GM19043 (cell line): ENCODE results near the gene ARFGEF3.

Source experiments
- ATAC-seq: cut with Tn5 transposase; IDR thresholded peaks from one replicate; pipeline ENCODE4 v1.9.1; 2021; ENCODE audit warnings: low read depth; ENCODE audit not compliant: unreplicated experiment

ARFGEF3 gene

DNA sequence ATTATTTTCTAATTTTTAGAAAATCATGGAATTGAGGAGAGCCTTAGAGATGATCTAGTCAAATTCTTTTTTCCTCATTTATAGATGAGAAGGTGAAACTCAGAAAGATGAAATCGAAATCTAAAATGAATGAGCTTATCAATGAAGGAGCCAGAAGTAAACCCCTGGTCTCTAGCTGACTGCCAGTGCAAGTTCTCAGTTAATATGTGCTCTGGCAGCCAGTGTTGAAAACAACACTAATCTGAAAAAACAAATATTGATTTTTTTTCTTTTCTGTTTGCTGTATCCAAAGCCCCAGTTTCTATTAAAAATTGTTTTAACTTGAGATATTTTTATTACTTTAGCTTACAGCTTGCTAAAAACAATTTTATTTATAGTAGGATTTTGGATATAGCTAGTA lies 78.0 kb downstream of the ARFGEF3 start:
- ATAC-seq = no peak

DNA sequence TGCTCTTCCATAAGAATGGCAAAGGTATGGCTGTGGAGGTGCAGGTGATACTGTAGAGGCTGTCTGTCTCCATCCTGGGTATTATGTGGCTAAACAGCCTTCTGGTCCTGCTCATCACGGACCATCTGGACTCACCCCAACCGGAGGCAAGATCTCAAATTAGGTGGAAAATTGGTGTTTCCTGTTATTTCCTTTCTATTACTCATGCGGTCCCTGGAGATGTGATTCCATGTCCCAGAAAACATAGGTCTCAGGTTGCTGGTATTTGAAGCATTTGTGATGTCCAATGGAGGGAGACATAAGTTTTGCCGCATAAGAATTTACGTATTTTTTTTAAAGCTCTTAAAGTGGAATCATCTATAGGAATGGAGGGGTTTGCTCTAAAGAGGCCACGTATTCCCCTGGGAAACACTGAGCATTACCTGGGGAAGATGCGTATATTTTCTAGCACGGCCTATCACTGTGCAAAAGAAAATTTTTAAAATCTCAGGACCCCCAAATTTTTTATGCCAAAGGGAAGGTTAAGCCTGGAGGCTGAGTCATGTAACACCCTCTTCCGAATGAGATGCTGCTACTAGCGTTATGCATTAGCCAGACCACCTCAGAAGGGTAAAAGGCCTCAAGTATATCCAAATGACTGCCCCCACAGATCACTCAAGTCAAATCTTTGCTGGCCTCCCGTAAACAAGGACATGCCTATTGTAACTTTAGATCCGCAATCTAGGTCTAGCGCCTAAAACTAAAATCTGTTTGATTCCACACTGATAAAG lies 78.9 kb downstream of the ARFGEF3 start:
- no peak for ATAC-seq

DNA sequence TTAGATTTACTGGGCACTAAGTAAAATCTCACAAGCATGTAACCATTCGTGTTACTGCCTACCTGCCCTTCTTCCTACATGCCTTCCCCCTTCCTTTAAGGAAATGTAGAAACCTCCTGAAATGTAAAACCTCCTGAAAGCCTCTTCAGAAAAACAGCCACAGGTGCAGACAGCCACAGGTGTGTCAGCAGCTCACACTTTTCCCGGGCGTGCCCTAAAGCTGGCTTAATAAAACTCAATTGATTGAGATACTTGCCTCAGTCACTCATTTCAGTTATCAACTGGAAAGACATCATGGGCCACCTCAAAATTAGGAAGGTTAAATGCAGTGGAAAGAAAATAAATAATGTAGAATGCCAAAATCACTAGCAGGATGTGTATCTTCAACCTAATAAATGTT lies 79.6 kb downstream of the ARFGEF3 start:
- ATAC-seq = no peak

DNA sequence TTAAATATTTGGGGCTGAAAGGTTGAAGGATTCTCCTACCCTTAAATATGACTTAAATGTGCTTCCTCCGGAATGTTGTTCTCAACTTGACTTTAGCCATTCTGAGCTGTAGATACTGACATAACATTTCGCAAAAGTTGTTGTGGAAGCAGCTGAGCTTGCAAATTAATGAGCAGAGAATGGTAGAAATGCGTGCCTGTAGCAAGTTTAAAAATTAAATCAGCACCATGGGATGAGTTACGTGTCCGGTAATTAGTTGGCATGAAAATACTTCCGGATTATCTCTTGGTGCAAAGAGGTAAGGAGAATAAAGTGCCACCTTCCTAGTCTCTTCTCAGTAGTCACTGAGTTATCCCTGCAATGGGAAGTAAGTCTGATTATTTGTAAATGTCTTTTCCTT lies 80.2 kb downstream of the ARFGEF3 start:
- no peak for ATAC-seq

DNA sequence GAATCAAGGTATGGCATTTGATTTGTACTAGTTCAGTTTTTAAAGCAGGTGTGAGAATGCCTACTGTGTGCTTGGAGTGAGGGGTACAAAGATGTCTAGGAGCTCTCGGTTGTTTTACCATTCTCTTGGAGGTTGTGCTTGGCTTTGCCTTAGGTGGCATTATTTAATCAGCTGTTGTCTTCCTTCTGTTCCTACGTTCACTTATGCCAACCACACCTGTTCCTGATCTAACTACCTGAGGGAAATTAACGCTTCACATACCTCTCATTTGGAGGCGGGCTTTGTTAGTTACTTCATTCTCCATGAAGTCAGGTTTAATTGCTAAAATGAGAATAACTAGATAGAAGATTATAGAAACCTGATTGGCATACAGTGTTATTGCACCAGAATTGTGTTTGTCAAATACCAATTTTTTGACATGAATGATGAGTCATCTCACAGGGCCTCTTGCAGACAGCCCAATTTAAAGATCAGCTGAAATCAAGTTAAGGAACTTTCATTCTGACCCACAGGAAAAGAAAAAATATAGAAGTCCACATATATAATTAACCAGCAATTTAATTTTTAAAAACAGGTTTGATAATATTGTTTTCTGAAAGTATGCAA lies 81.4 kb downstream of the ARFGEF3 start:
- ATAC-seq = no peak

DNA sequence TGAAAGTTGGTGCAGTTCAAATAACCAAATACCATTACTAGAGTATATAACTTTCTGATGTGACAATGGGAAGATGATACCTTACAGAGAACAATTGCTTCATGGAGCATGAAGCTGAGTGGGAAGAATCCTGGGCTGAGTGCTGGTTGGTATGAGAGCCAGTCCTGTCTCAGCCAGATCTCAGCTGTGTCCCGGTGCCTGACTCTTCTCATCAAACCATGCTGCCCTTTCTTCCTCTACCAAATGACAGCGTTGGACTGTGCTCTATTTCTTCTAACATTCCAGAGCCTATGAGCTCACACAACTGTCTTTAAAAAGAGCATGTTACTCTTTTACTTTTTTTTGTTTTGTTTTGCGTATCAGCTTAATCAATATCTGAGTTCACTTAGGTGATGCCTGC lies 84.0 kb downstream of the ARFGEF3 start:
- no peak for ATAC-seq

DNA sequence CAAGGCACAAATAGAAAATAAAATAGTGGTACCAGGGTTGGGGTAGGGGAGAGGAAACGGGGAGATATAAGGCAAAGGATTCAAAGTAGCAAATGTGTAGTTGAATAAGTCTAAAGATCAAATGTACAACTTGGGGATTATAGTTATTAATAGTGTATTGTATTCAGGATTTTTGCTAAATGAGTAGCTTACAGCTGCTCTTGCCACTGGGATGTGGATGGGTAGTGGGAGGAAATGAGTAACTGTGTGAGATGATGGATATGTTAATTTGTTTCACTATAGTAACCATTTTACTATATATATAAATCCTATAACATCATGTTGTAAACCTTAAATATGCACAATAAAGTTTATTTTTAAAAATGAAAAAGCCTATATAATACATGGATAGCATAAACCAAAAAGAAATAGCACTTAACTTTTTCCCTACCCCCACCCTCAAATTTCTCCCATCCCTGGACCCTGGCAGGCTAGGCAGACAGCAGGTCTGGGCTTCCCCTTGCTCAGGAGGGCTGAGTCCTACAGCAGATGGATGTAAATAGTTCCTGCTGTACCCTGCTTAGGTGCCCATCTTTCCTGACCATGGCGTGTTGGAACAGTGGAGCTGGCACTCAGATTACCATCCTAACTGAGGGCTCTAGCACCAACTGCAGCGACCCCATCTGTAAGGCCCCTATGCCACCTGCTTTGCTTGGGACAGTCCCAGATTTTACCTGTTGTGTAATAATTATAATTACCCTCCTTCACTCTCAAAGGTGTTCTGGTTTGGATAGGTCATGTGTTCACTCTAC lies 85.1 kb downstream of the ARFGEF3 start:
- ATAC-seq = no peak

DNA sequence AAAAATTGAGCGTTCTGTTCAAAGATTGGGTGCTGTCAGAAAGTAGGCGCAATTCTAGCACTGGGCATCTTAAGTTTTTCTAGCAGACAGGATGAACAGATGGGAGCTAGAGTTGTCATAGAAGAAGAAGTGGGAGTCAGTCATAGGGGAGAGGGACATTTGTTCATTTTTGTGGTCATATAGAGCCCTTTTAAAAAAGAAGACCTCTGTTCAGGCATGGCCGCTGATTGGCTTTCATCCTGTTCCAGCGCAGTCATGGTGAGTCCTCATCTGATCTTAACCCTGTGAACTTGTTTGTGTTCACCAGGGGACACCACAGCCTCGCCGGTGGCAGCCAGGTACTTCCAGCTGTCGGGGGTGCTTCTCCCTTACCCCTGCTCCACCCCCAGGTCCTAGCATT lies 86.3 kb downstream of the ARFGEF3 start:
- ATAC-seq = no peak

DNA sequence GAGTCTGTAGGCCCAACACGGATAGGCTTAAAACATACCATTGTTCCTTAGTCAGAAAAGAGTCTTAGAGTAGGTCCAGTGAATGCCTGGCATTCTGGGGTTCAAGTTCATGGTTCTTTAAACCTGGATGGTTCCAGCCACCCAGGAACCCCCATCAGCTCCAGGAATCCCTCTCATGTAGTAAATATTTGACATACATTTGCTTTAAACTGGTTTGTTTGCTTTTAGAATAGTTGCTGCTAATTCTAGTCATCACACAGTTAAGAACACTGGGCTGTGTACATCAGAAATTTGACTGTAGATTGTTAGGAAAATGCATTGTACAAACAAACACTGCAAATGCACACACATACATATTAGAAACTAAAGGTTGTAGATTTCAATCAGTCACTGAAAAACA lies 87.1 kb downstream of the ARFGEF3 start:
- ATAC-seq = no peak

DNA sequence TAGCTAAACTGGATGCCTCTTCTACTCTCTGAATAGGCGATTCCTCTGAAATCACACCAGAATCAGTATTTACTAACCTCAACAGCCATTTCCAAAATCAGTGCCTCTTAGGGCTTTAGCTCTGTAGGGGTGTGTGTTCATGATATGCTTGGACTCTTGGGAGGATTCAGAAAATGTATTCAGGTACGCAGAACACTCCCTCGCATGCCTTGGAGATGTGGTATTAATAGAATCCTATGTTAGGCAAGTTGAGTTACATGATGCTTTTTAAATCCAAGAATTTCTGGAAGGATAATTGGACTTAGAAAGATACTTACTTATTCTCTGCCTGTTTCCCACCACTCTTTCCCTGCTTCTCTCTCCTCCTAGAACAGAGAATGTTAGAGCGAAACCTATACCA lies 88.3 kb downstream of the ARFGEF3 start:
- ATAC-seq = no peak

DNA sequence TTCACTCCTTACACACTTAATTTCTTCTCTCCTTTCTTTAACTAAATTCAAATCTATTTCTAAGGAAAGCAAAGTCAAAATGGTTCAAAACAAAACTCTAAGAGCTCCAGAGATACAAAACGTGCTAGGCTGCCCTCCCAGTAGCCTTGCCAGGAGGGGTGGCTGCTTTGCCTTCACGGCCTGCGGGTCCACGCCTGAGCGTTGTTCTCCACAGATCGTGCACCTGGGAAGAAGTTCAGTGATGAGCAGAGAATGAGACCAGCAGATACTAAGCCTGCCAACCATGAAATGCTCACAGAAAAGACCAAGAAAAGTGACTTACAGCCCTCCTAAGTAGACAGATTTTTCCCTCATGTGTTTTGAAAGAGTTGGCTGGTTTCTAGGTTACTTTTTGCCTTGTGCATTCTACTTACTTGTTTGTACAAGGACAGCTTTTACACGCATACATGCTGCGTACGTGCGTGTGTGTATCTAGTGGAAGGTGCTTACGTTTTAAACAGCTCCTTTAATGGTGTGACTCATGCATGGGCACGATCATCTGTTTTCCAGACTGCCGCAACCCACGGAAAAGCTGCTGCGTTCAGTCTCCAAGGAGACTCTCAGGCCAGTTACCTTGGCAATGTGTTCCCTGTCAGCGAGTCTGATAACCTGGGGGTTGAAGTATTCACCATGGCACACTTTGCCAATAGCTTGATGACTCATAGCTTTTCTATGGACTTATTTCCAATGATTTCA lies 88.9 kb downstream of the ARFGEF3 start:
- ATAC-seq = no peak

DNA sequence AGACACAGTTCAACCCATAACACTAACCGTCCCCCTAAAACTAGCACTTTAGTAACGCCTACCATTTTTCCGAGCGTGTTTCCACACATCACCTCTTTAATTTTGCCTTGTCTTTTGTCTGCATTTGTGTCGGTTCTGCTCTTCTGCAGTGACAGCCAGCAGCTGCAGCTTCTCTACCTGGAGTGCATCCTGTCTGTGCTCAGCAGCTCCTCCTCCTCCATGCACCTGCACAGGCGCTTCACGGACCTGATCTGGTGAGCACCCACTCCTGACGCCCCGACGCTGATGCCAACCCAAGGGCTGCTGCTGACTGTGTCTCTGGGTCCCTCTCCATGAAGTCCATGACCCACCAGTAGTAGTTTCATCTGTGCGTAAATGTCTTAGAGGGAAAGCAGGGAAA lies 92.0 kb downstream of the ARFGEF3 start:
- ATAC-seq = no peak

DNA sequence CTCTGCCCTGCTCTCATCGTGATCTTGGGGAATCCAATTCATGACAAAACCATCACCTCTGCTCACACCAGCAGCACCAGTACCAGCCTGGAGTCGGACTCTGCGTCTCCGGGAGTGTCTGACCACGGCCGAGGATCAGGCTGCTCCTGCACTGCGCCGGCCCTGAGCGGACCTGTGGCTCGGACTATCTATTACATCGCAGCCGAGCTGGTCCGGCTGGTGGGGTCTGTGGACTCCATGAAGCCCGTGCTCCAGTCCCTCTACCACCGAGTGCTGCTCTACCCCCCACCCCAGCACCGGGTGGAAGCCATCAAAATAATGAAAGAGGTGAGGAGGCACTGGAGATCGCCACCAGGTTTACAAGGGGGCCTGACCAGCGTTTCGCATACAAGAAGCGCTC lies 93.7 kb downstream of the ARFGEF3 start:
- ATAC-seq = no peak

DNA sequence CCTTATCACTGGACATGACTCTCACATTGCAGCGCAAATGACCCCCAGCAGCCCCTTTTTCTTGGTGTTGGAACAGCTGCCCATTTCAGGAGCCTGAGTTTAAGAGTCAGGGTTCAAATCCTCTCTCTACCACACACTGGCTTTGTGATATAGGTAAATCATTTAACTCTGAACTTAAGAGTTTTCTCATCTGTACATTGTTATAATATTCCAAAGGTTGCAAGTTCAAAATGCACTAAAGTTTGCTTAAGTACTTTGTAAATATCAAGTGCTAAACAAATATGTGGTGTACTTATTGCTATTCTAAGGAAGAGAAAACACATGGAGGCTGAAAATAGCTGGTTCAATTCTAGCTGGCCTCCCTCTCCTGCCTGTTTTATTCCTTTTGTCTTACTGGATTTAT lies 95.9 kb downstream of the ARFGEF3 start:
- ATAC-seq = no peak

DNA sequence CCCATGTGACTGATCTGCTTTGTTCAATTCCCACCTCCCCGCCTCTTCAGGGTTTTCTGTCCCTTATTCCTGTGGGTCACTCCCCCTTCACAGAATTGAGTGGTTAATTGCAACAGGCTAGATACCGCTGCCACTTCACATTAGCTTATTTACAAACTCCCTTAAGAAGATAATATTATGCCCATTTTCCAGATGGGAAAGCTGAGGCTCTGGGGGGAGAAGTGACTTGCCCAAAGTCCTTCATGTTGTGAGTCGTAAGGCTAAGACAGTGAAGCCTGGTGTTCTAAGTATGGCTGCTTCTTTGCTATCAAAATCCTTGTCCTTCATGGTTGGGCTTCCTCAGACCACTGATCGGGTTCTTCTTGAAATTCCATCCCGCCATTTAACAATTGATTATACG lies 96.5 kb downstream of the ARFGEF3 start:
- no peak for ATAC-seq

DNA sequence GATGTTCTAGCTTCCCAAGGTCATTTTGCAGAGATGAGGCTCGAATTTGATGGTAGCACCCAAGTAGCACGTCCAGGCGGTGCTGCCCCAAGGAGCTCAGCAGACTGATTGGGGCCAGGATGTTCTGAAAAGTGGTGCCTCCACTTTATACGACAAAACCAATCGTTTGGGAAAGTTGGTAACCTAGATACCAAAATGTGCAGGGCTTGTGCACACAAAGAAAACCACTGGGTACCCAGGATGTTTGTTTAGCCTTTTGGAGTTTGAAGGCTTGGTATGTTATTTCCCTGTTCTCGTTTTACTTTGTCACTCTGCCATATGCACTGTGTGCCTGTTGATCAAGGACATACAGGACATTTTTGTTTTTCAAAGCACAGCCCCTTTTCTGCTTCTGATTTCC lies 97.3 kb downstream of the ARFGEF3 start:
- ATAC-seq = no peak

DNA sequence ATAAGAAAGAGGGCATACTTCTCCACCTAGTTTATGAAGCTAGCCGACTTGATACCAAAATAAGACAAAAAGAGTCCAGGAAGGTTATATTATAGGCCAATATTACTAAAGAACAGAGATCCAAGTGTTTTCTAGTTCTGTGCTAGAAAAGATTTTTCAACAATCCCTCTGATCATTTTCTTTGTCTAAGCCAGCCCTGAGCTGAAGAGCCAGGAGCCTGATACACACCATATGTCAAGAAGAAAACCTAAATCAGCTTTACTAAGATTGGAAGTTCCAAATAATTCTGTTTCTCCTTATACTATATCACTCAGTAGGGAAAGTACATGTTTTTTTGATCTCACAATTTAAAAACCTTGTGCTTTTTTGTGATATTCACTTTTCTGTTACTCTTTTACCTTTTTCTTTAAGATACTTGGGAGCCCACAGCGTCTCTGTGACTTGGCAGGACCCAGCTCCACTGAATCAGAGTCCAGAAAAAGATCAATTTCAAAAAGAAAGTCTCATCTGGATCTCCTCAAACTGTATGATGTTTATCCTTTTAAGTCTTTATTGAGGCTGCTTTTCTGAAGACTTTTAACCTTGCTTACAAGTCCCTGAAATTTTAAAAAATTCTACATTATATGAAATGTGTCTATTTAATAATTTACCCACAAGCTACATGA lies 99.5 kb downstream of the ARFGEF3 start:
- no peak for ATAC-seq

DNA sequence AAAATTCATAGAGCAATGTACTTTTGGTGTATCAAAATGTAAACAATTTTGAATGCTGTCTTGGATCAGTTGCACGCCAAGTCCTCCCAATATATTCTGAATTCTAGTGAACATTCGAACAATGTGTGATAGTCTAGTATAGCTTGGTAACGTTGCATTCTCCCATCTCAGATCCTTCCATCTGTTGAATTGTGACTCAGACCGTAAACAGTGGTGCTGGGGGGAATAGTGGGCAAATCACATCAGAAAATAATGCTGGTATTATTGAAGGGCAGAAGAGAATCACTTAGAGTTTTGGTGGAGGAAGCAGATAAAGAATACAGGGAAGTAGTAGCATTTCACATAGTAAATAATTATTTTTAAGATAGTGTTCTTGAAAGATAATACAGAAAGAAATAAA lies 102.2 kb downstream of the ARFGEF3 start:
- no peak for ATAC-seq

DNA sequence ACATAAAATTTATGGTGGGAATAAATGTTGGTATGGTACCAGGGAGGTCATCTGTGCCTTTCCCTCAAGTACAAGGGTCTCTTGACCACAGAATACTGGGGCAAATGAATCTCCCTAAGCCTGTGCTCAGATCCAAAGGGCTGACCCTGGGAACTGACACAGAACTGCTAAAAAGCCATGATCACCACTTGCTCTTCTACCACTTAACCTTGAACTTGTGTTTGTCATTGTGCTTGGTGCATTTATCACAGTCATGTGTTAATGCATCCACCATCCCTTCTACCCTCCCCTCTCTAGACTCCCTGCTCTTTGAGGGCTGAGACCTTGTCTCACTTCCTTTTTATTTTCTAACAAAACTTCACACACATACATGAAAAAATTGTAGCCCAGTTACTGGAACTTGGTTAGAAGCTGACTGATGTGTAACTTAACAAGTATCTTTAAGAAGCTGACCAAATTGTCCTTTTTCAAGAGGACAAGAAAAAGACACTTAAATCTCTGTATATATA lies 102.7 kb downstream of the ARFGEF3 start:
- ATAC-seq = no peak

DNA sequence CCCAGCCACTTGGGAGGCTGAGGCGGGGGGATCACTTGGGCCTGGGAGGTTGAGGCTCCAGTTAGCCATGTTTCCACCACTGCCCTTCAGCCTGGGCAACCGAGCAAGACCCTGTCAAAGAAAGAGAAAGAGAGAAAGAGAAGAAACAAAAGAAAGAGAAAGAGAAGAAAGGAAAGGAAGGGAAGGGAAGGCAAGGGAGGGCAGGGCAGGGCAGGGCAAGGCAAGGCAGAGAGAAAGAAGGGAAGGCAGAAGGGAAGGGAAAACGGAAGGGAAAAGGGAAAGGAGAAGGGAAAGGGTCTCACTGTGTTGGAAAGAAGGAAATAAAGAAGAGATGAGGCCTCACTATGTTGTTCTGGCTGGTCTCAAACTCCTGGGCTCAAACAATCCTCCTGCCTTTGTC lies 104.4 kb downstream of the ARFGEF3 start:
- no peak for ATAC-seq
